GM12892 (cell line): Measurements from ENCODE around the gene ASXL2.
A peak's percentile ranks its signal among the peaks of the same experiment; 100 is the strongest.

Experiments
- DNase-seq: peaks from one replicate; pipeline ENCODE4 v3.0.0; 2011; ENCODE audit not compliant: insufficient read length
- FAIRE-seq: peaks from 2 replicates; lab custom pipeline; 2011; peaks lifted over from hg19 to GRCh38; lab: Jason Lieb, UNC
- POLR2A ChIP-seq: IDR thresholded peaks from 2 replicates; pipeline ENCODE4 v1.6.1; 2011; ENCODE audit warnings: low read depth, low read length, control low read depth
- POLR2AphosphoS5 ChIP-seq: IDR thresholded peaks from 2 replicates; pipeline ENCODE4 v1.6.1; 2011; ENCODE audit warnings: low read depth, low read length, control low read depth
- TAF1 ChIP-seq: IDR thresholded peaks from 2 replicates; pipeline ENCODE4 v1.6.1; 2011; ENCODE audit warnings: low read depth, mild to moderate bottlenecking, control low read depth, low read length, borderline replicate concordance

Gene ASXL2

GRCh38 chr2:25735835-25736234, 142.5 kb downstream of the ASXL2 start:
- DNase-seq (no peak), FAIRE-seq (no peak)
- no peak for TF ChIP-seq POLR2A
- no peak for TF ChIP-seq TAF1
- no peak for TF ChIP-seq POLR2AphosphoS5

GRCh38 chr2:25728559-25728958, 149.7 kb downstream of the ASXL2 start:
- FAIRE-seq: peak; percentile 61
- TF ChIP-seq POLR2A (no peak), TAF1 (no peak), POLR2AphosphoS5 (no peak)
- DNase-seq: no peak

GRCh38 chr2:25726522-25726921, 151.8 kb downstream of the ASXL2 start:
- no peak for TF ChIP-seq POLR2AphosphoS5
- TF ChIP-seq TAF1: no peak
- TF ChIP-seq POLR2A: no peak
- no peak for FAIRE-seq
- DNase-seq: no peak

GRCh38 chr2:25725877-25726276, 152.4 kb downstream of the ASXL2 start:
- FAIRE-seq: no peak
- no peak for DNase-seq
- TF ChIP-seq POLR2A (no peak), POLR2AphosphoS5 (no peak), TAF1 (no peak)

GRCh38 chr2:25724756-25725155, 153.5 kb downstream of the ASXL2 start:
- FAIRE-seq (no peak), DNase-seq (no peak)
- no peak for TF ChIP-seq POLR2A
- TF ChIP-seq TAF1: no peak
- TF ChIP-seq POLR2AphosphoS5: no peak

- TF ChIP-seq TAF1: no peak
- no peak for TF ChIP-seq POLR2A
- TF ChIP-seq POLR2AphosphoS5: no peak
- DNase-seq (no peak), FAIRE-seq (no peak)
These were observed 156.1 kb downstream of the ASXL2 start for GRCh38 chr2:25722224-25722623.

GRCh38 chr2:25720575-25720974, 157.7 kb downstream of the ASXL2 start:
- TF ChIP-seq POLR2AphosphoS5 (no peak), POLR2A (no peak), TAF1 (no peak)
- DNase-seq: no peak
- no peak for FAIRE-seq

GRCh38 chr2:25714740-25715139, 163.5 kb downstream of the ASXL2 start:
- FAIRE-seq: no peak
- no peak for DNase-seq
- no peak for TF ChIP-seq POLR2A
- no peak for TF ChIP-seq TAF1
- no peak for TF ChIP-seq POLR2AphosphoS5

GRCh38 chr2:25712455-25712854, 165.8 kb downstream of the ASXL2 start:
- DNase-seq: no peak
- FAIRE-seq: no peak
- TF ChIP-seq TAF1 (no peak), POLR2AphosphoS5 (no peak), POLR2A (no peak)

GRCh38 chr2:25711675-25712354, 166.5 kb downstream of the ASXL2 start:
- FAIRE-seq (no peak), DNase-seq (no peak)
- TF ChIP-seq TAF1: no peak
- no peak for TF ChIP-seq POLR2A
- no peak for TF ChIP-seq POLR2AphosphoS5

GRCh38 chr2:25710750-25711149, 167.5 kb downstream of the ASXL2 start:
- no peak for FAIRE-seq
- no peak for TF ChIP-seq POLR2A
- TF ChIP-seq TAF1: no peak
- no peak for TF ChIP-seq POLR2AphosphoS5
- no peak for DNase-seq

- DNase-seq (no peak), FAIRE-seq (no peak)
- TF ChIP-seq POLR2AphosphoS5: no peak
- no peak for TF ChIP-seq POLR2A
- TF ChIP-seq TAF1: no peak
These were observed 168.9 kb downstream of the ASXL2 start for GRCh38 chr2:25709349-25709748.
